ENCODE measurements around the gene LPAR1.

The LPAR1 gene

GRCh38 chr9:110997847-110998246 lies 40.4 kb downstream of the LPAR1 start:
- DNase-seq, result no peak

GRCh38 chr9:110996436-110997220 lies 41.6 kb downstream of the LPAR1 start:
- DNase-seq, result no peak

GRCh38 chr9:110995420-110996340 lies 42.6 kb downstream of the LPAR1 start:
- DNase-seq, result no peak

GRCh38 chr9:110994771-110995241 lies 43.5 kb downstream of the LPAR1 start:
- DNase-seq, result no peak

GRCh38 chr9:110990481-110990880 lies 47.8 kb downstream of the LPAR1 start:
- no peak for DNase-seq

GRCh38 chr9:110986529-110986928 lies 51.7 kb downstream of the LPAR1 start:
- no peak for DNase-seq

GRCh38 chr9:110984890-110985437 lies 53.3 kb downstream of the LPAR1 start:
- DNase-seq, result no peak

- no peak for DNase-seq
Measured at GRCh38 chr9:110980261-110980660, 58.0 kb downstream of the LPAR1 start.

- DNase-seq, result no peak
Measured at GRCh38 chr9:110979636-110980035, 58.6 kb downstream of the LPAR1 start.

- DNase-seq, result no peak
Measured at GRCh38 chr9:110978516-110978915, 59.8 kb downstream of the LPAR1 start.

GRCh38 chr9:110977259-110977709 lies 61.0 kb downstream of the LPAR1 start:
- no peak for DNase-seq

- no peak for DNase-seq
Measured at GRCh38 chr9:110975969-110976368, 62.3 kb downstream of the LPAR1 start.

GRCh38 chr9:110975278-110975677 lies 63.0 kb downstream of the LPAR1 start:
- DNase-seq, result no peak

- DNase-seq, result no peak
Measured at GRCh38 chr9:110971705-110972104, 66.6 kb downstream of the LPAR1 start.

- DNase-seq, result no peak
Measured at GRCh38 chr9:110971234-110971633, 67.0 kb downstream of the LPAR1 start.

GRCh38 chr9:110969971-110970386 lies 68.3 kb downstream of the LPAR1 start:
- DNase-seq, result no peak

GRCh38 chr9:110968096-110968495 lies 70.2 kb downstream of the LPAR1 start:
- DNase-seq, result no peak

- no peak for DNase-seq
Measured at GRCh38 chr9:110967196-110967595, 71.1 kb downstream of the LPAR1 start.

GRCh38 chr9:110960288-110960687 lies 78.0 kb downstream of the LPAR1 start:
- no peak for DNase-seq

- DNase-seq, result no peak
Measured at GRCh38 chr9:110958847-110959246, 79.4 kb downstream of the LPAR1 start.

- no peak for DNase-seq
Measured at GRCh38 chr9:110954822-110955291, 83.4 kb downstream of the LPAR1 start.

GRCh38 chr9:110952540-110952859 lies 85.8 kb downstream of the LPAR1 start:
- no peak for DNase-seq

- DNase-seq, result no peak
Measured at GRCh38 chr9:110951805-110952539, 86.3 kb downstream of the LPAR1 start.
